IPS DF 6.9 (cell line): ENCODE results near the gene LCORL.
"Not testable (repeated sequence)": the region's sequence is repeated elsewhere in the genome, so short reads cannot be mapped to it uniquely, and the experiment has no call there.

Experiments used
- DNase-seq: peaks from one replicate; pipeline ENCODE4 v3.0.0-alpha.2; 2013; ENCODE audit warnings: low read depth, low spot score
- H3K27ac ChIP-seq: one replicate; pipeline ENCODE4 v1.5.1; 2013; ENCODE audit warnings: low read length, control low read depth
- H3K27me3 ChIP-seq: 2 replicates; pipeline ENCODE4 v1.6.1; 2013; ENCODE audit warnings: mild to moderate bottlenecking, low read length; ENCODE audit not compliant: control insufficient read depth, insufficient read depth
- H3K36me3 ChIP-seq: 2 replicates; pipeline ENCODE4 v1.6.1; 2013; ENCODE audit warnings: low read length; ENCODE audit not compliant: control insufficient read depth, insufficient read depth
- H3K4me1 ChIP-seq: 2 replicates; pipeline ENCODE4 v1.6.1; 2013; ENCODE audit warnings: low read length; ENCODE audit not compliant: control insufficient read depth, insufficient read depth
- H3K4me3 ChIP-seq: 2 replicates; pipeline ENCODE4 v1.5.1; 2013; ENCODE audit warnings: mild to moderate bottlenecking, low read length
- H3K9me3 ChIP-seq: 2 replicates; pipeline ENCODE4 v1.6.1; 2013; ENCODE audit warnings: low read length, inconsistent platforms; ENCODE audit not compliant: control insufficient read depth, insufficient read depth
- WGBS: extraction: QIAGEN DNeasy Blood & Tissue Kit; methylation state at CpG from one replicate; pipeline ENCODE4 v1.1.7; 2013; ENCODE audit warnings: mixed read lengths, missing lambda C conversion rate; ENCODE audit not compliant: insufficient read length, insufficient coverage; 5-methylcytosine and 5-hydroxymethylcytosine counted together

LCORL gene

GRCh38 chr4:18042754-18043153, 21.2 kb upstream of the LCORL start:
- no peak for DNase-seq
- no peak overlapping the region for H3K4me3 ChIP-seq
- H3K36me3 ChIP-seq, result no peaks in the 10 kb centered on the region
- no CpG with 5 or more reads among the region's 2 CpGs for WGBS
- H3K27ac ChIP-seq, result no peak overlapping the region
- H3K27me3 ChIP-seq, result no peaks in the 10 kb centered on the region
- H3K4me1 ChIP-seq, result no peaks in the 10 kb centered on the region
- no peaks in the 10 kb centered on the region for H3K9me3 ChIP-seq

- Histone ChIP-seq H3K9me3 (no peaks in the 10 kb centered on the region), H3K27me3 (no peaks in the 10 kb centered on the region), H3K27ac (no peak overlapping the region), H3K4me1 (no peaks in the 10 kb centered on the region), H3K4me3 (no peak overlapping the region), H3K36me3 (no peaks in the 10 kb centered on the region)
- whole genome bisulfite sequencing, result no CpG with 5 or more reads among the region's 1 CpG
- DNase-seq, result no peak
These were observed 20.5 kb upstream of the LCORL start for GRCh38 chr4:18042012-18042411.

DNA sequence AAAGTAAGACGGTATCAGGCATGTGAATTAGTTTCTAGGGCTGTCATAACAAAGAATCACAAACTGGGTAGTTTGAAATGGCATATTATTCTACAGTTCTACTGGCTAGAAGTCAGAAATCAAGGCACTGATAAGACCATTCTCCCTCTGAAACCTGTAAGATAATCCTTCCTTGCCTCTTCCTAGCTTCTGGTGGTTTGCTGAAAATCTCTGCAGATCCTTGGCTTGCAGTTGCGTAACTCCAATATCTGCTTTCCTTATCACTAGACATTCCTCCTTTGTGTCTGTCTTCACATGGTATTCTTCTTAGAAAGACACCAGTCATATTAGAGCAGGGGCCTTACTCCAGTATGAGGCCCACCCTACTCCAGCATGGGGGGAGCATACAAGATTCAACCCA, 19.6 kb upstream of the LCORL start:
- Histone ChIP-seq H3K27me3 (no peaks in the 10 kb centered on the region), H3K4me3 (no peak overlapping the region), H3K9me3 (no peaks in the 10 kb centered on the region), H3K4me1 (no peaks in the 10 kb centered on the region), H3K36me3 (no peaks in the 10 kb centered on the region), H3K27ac (no peak overlapping the region)
- DNase-seq, result no peak
- no CpG with 5 or more reads among the region's 2 CpGs for WGBS

DNA sequence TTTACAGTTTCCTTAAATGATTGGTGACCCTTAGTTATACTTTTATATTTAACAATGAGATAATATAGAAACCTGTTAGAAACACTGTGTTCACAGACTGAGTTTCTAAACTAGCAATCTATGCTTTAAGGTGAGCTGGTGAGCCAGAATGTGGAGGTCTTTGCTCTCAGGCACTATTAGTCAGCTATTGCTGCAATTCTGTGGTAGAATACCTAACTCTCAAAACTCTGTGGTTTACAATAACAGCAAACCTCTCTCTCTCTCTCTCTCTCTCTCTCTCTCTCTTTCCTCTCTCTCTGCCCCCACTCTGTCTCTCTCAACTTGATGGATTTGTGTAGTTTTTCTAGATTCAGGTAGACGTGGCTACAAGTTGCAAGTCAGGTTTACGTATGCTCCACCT, 17.6 kb upstream of the LCORL start:
- no peaks in the 10 kb centered on the region for H3K4me1 ChIP-seq
- H3K9me3 ChIP-seq, result no peaks in the 10 kb centered on the region
- no peaks in the 10 kb centered on the region for H3K36me3 ChIP-seq
- DNase-seq, result no peak
- no peak overlapping the region for H3K4me3 ChIP-seq
- no peak overlapping the region for H3K27ac ChIP-seq
- H3K27me3 ChIP-seq, result no peaks in the 10 kb centered on the region
- WGBS, result no CpG with 5 or more reads among the region's 2 CpGs

- not testable (repeated sequence) for DNase-seq
- no CpG with 5 or more reads among the region's 10 CpGs for WGBS
These were observed 14.8 kb upstream of the LCORL start for GRCh38 chr4:18036369-18036768.

GRCh38 chr4:18034099-18034498, 12.5 kb upstream of the LCORL start:
- WGBS, result no CpG with 5 or more reads among the region's 2 CpGs
- Histone ChIP-seq H3K27ac (no peak overlapping the region), H3K4me1 (no peaks in the 10 kb centered on the region), H3K36me3 (no peaks in the 10 kb centered on the region), H3K9me3 (no peaks in the 10 kb centered on the region), H3K4me3 (no peak overlapping the region), H3K27me3 (no peaks in the 10 kb centered on the region)
- no peak for DNase-seq

More at GRCh38 chr4:18036369-18036768, 14.8 kb upstream of the LCORL start:
- not testable (repeated sequence) for H3K36me3 ChIP-seq, H3K27me3 ChIP-seq, H3K4me3 ChIP-seq, H3K27ac ChIP-seq, H3K4me1 ChIP-seq, H3K9me3 ChIP-seq

DNA sequence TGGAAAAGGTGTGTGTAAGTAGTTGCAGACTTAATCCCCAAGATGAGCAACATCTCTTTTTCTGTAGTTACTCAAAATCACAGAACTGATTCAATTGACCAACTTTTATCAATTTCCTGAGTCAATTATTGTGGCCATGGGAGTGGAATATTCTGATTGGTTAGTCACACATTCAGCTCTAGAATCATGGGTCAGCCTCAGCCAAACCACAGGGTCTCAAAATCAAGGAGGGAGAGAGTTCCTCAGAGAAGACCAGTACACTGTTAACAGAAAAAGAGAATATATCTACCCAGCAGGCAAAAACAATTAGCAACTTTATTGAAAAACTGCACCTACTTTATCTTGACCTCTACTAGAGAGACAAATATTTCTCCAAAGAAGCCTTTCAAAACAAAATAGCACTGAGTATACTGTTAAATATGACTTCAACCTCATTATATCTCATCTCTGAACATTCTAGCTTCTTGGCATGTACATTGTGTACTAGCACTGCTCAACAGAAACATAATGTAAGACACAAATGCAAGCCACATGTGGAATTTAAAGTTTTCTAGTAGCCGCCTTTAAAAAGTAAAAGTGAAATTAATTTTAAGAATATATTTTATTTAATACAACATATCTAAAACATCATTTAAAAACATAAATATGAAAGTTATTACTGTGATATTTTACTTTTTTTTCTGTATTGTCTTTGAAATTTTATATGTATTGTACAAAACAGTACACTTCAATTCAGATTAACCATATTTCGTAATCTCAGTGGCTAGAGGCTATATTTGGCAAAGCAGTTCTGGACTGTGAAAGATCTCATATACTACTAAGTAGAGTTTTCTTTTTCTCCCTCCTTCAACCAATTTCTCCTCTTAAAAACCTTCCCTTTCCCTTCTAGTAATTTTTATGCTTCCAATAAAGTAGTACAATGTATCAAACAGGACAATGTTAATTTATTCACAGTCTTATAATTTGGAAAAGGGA, 11.8 kb upstream of the LCORL start:
- Histone ChIP-seq H3K4me3 (no peak overlapping the region), H3K27ac (no peak overlapping the region), H3K27me3 (no peaks in the 10 kb centered on the region), H3K36me3 (no peaks in the 10 kb centered on the region), H3K9me3 (no peaks in the 10 kb centered on the region), H3K4me1 (no peaks in the 10 kb centered on the region)
- no CpG with 5 or more reads among the region's 2 CpGs for WGBS
- no peak for DNase-seq

- H3K4me3 ChIP-seq, result no peak overlapping the region
- no peak overlapping the region for H3K27ac ChIP-seq
- H3K9me3 ChIP-seq, result no peaks in the 10 kb centered on the region
- no peak for DNase-seq
- no CpG with 5 or more reads among the region's 2 CpGs for WGBS
- peaks cover 2% of the 10 kb centered on the region; the same call in 1 of the 2 replicates for H3K27me3 ChIP-seq
- no peaks in the 10 kb centered on the region for H3K36me3 ChIP-seq
- H3K4me1 ChIP-seq, result no peaks in the 10 kb centered on the region
These were observed 3.7 kb upstream of the LCORL start for GRCh38 chr4:18025288-18025687.

DNA sequence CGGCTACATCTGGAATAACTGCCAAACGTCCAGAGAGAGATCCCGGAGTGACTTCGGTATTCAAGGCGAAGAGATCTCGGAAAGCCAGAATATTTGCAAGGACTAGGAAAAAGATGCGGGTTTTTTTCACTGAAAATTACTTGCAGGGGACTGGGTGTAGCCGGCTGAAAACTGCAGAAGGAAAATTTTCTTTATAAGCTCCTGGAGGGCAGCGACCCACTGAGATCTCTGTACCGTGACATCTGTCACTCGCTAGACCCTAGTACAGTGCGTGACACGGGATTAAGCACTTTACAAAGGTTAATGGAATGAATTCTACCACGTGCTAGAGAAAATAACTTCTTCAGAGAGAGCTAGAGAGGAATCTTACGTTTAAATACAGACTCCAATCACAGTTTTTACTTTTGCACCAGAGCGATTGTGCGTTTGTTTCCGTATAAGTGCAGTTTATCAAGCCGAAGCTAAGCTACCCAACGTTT, 1.1 kb upstream of the LCORL start:
- H3K36me3 ChIP-seq, result no peaks in the 10 kb centered on the region
- H3K4me3 ChIP-seq, result peak overlapping the region; percentile 56; the same call in 1 of the 2 replicates
- no peak for DNase-seq
- no peak overlapping the region for H3K27ac ChIP-seq
- H3K4me1 ChIP-seq, result no peaks in the 10 kb centered on the region
- H3K9me3 ChIP-seq, result no peaks in the 10 kb centered on the region
- WGBS, result no CpG with 5 or more reads among the region's 20 CpGs
- H3K27me3 ChIP-seq, result peaks cover 2% of the 10 kb centered on the region; the same call in 1 of the 2 replicates

DNA sequence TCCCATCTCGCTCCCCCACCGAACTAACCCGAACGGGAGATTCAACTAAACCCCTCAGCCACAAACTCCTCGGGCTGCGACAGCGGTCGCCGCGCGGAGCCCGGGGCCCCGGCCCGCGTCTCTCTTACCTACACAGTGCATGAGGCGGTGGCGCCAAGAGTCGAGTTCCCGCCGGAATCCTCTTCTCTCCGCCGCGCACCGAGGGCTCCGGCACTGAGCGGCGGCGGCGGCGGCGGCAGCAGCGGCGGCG, 160 bp downstream of the LCORL start:
- H3K4me1 ChIP-seq, result no peaks in the 10 kb centered on the region
- DNase-seq, result no peak
- peak overlapping the region; percentile 56 for H3K4me3 ChIP-seq
- peaks cover 2% of the 10 kb centered on the region; the same call in 1 of the 2 replicates for H3K27me3 ChIP-seq
- H3K9me3 ChIP-seq, result no peaks in the 10 kb centered on the region
- no CpG with 5 or more reads among the region's 34 CpGs for WGBS
- no peaks in the 10 kb centered on the region for H3K36me3 ChIP-seq
- H3K27ac ChIP-seq, result no peak overlapping the region
